GM12873 (cell line): ENCODE data around the gene KLHL41.
A peak's percentile ranks its signal among the peaks of the same experiment; 100 is the strongest.

Source experiments
- CTCF ChIP-seq: IDR thresholded peaks from 2 replicates; pipeline ENCODE4 v1.5.1; 2012; ENCODE audit warnings: low read depth, mild to moderate bottlenecking, moderate library complexity, low read length, control low read depth; ENCODE audit not compliant: insufficient read depth; ENCODE audit errors: missing control alignments

Gene KLHL41

GRCh38 chr2:169472249-169472648 is 37.3 kb upstream of the KLHL41 start:
- no peak for TF ChIP-seq CTCF

- TF ChIP-seq CTCF, result no peak
Measured at GRCh38 chr2:169476459-169476858, 33.0 kb upstream of the KLHL41 start.

GRCh38 chr2:169478339-169478738 is 31.2 kb upstream of the KLHL41 start:
- TF ChIP-seq CTCF, result no peak

GRCh38 chr2:169478745-169479256 is 30.7 kb upstream of the KLHL41 start:
- no peak for TF ChIP-seq CTCF

GRCh38 chr2:169479257-169480078 is 30.0 kb upstream of the KLHL41 start, which contains the start of gene BBS5:
TSS of gene BBS5 (plus strand) at chr2:169479494. CDS start at chr2:169479554, 60 bp downstream.
- peak; percentile 69 for TF ChIP-seq CTCF

- no peak for TF ChIP-seq CTCF
Measured at GRCh38 chr2:169480079-169480465, 29.4 kb upstream of the KLHL41 start.

GRCh38 chr2:169485650-169486138 is 23.8 kb upstream of the KLHL41 start:
- no peak for TF ChIP-seq CTCF
